Activated CD4-positive, alpha-beta T cell treated with anti-CD3 and anti-CD28 coated beads, Interleukin-2, amount 50 U/mL, for 24 hours (primary cell): ENCODE measurements around the gene KCNJ14.
A peak's percentile ranks its signal among the peaks of the same experiment; 100 is the strongest.

Source experiments
- DNase-seq, 2 donors: peaks; one replicate each; pipeline ENCODE4 v3.0.0-alpha.2; 2020; ENCODE audit warnings: low read depth in 1 of 2, low spot score in 1 of 2

The KCNJ14 gene

DNA sequence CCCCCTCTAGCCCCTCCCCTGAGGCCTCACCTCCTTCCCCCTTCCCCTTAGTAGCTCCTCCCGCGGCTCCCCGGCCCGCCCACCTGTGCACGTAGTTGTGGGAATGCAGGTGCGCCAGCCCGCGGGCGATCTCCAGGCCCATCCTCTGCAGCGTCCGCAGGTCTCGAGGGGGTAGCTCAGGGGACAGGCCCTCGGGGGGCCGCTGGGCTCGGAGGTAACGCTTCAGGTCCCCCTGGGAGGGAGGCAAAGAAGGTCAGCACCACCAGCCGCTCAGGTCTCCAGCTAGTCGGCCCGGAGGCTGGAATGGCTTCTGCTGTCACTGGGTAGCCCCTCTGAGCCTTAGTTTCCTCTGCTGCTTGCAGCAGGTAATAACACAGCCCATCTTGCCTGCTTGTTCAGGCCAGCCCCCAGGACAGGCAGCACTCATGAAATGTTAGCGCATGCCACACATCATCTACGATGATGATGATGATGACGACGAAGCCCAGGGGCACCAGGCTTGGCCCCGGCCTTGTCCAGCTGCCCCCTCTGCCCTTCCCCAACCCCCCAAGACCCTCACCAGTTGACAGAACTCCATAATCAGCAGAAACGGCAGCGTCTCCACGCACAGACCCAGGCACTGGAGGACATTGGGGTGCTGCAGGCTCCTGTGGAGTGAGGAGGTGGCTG is 47.1 kb downstream of the KCNJ14 start:
- DNase-seq: no peak

DNA sequence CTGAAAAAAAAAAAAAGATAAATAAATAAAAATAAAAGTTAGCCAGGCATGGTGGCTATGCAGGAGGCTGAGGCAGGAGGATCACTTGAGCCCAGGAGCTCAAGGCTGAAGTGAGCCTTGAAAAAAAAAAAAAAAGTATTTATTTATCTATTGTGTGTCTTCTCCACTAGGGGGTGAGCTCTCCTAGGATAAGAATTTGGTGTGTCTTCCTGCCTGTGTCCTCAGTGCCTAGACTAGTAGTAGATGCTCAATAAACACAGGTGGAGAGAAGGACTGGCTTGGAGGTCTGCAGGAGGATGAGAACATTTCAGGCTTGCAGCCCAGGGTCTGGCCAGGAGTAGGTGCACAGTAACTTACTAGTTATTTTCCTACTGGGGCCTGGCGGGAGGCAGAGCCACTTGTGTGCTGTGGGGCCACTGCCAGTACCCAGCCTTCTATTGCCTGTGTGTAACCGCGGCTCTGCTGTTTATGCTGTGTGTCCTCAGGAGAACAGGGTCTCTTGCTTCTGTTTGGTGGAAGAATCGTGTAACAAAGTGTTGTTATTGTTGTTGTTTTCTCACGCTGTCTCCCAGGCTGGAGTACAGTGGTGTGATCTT is 50.9 kb downstream of the KCNJ14 start:
- DNase-seq: no peak

DNA sequence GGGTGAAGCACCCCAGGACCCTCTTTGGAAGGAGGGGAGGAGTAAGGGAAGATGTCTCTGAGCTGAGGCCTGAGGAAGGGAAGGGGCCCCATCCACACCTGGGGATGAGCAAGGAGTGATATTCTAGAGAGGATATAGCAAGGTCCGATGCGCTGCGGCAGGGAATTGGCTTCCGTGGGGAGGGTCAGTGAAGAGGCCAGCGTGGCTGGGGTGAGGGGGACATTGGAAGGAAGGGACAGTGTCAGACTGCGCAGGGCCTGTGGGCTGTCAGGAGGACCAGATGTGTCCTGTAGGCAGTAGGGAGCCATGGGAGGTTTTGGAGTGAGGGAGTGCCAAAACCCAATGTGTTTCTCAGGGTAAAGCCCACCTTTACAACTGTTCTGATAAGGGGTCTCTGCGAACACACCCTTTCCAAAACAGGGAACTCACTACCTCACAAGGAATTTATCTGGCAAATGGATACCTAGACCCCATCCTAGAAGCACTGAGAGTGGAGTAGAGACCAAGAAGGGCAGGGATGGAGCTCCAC is 52.6 kb downstream of the KCNJ14 start:
- no peak for DNase-seq

DNA sequence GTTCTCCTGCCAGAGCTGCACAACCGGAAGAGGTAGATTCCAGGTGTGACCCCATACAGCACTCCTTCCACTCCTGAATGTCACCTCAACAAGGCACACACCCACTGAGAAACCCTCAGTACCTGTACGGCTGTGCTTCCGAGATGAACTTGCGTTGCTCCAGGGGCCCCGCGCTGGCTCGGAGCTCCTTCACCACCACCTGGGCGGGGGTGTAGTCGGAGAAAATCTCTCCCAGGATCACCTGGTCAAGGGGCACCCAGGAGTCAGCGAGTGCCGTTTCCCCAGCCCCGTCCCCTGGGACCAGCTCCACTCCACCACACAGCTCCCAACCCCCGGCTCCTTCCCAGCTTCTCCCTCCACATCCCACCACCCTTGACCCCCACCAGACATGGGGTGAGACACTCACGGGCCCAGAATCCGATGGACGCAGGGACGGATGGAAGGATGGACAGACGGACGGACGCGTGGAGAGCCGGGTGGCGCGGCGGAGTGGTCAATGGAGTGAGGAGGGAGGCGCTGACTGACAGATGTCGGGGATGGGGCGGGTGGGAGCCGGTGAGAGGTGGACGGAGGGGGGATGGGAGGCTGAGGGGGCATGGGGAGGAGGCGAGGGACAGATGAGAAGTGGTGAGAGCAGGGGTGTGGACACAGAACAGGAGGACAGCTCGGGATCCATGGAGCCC is 53.5 kb downstream of the KCNJ14 start:
- DNase-seq: no peak

DNA sequence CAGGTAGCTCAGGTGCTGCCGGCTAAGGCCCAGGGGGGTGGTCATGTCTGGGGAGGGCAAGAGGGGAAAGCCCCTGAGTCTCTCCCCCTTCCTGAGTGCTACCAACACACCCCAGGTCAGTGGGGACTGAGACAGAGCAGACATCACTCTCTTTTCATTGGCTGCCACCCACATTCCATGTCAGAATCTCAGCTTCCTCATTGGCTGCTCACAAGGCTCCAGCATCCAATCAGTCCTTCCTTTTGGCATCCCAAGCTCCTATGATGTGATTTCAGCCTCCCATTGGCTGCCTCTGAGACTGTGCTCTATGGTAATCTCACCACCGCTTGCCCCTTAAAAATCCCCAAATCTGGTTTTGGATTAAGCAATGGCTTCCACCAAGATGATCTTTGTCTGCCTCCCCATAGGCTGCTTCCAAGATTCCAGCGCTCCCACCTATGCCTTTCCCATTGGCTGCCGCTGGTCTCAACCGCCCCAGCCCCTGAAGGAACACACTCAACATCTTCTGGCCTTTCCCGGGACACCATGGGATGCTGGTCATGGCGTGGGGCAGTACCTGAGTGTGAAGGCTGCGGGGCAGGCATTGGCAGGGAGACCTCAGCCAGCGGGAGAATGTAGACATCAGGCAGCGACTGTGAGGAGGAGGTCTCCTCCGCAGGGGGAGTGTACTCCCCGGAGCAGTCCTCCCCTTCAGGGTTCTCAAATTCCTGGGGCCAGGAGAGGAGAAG is 54.3 kb downstream of the KCNJ14 start:
- no peak for DNase-seq

DNA sequence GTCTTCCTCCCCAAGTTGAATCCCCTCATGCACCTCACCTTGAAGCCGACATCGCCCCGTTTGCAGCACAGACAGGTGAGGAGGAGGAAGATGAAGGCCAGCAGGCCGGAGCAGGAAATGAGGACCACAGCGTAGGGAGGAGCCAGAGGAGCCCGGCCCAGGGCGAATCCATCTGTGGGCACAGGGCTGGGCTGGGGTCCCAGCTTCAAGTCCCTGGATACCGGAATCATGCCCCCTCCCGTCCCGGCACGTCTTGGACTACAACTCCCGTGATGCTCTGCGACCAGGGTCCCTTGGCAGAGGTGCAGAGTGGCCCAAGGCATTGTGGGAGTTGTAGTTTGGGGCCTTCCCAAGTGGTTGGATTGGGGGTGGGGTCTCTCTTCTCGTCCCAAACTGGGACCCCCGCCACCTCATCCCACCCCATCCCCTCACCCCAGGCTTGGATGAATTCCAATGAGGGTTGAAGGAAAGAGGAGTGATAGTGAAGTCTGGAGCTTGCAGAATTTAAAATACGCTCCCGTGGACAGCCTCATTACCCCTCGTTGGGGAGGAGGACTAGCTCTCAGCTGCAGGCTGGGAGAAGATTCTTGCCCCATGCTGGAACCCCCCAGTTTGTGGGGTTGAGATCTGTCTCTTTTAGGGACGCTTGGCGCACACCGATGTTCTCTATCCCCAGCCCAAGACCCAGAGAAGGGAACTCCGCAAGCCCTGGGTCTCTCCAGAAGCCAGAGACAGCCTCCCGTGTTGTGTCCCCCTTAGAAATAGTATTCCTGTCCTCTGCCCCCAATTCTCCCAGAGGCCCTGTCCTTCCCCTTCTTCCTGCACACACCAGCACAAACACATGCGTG is 55.3 kb downstream of the KCNJ14 start:
- DNase-seq: peak; percentile 55 to 73

DNA sequence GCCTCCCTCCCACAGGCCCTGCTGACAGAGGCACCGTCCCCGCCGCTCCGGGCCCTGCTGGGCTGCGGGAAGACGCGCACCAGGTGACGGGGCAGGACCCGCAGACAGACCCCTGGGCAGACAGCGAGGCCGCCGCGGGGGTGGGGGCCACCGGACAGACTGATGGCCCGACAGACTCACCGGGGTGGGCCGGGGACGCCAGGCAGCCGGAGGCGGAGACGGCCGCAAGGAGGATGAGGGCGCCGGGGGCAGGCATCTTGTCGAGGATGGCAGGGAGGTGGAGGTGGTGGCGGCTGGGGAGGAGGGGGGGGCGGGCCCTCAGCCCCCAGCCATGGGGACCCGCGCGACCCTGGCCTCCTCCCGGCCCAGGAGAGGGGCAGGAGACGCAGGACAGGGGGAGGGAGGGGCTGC is 56.0 kb downstream of the KCNJ14 start:
- DNase-seq: no peak

DNA sequence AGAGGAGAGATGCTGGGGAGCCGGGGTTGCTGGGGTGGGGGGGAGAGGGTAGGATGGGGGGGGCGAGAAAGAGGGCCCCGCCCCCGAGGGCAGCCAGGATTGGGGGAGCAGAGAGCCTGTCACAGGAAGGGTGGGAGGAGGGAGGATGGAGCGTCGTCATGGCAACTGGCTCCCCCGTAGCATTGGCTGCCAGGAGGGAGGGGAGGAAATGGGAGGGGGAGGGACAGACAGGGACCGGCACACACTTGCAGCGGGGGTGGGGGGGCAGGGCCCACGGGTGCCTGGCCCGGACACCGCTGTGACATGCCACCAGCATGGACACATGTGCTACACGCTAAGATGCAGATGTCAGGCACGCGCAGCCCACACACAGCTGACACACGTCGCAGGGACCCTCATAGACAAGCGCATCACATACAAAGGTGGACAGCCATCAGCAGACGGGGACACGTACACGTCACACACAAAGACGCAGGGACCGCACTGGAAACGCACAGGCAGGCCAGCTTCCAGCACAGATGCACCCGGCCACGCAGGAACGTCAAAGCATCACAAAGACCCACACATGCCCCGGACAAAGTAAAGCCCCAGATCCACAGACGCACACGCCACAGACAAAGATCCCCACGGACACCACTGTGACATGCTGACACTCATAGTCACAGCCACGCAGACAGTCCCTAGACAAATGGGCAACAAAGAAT is 56.6 kb downstream of the KCNJ14 start, which contains the start of gene LMTK3:
LMTK3 (minus strand) TSS at position 36 of the 704 bp plus-strand sequence. CDS start 259 bp downstream, outside the sequence.
- DNase-seq: peak in 1 of 2 donors; percentile 67

DNA sequence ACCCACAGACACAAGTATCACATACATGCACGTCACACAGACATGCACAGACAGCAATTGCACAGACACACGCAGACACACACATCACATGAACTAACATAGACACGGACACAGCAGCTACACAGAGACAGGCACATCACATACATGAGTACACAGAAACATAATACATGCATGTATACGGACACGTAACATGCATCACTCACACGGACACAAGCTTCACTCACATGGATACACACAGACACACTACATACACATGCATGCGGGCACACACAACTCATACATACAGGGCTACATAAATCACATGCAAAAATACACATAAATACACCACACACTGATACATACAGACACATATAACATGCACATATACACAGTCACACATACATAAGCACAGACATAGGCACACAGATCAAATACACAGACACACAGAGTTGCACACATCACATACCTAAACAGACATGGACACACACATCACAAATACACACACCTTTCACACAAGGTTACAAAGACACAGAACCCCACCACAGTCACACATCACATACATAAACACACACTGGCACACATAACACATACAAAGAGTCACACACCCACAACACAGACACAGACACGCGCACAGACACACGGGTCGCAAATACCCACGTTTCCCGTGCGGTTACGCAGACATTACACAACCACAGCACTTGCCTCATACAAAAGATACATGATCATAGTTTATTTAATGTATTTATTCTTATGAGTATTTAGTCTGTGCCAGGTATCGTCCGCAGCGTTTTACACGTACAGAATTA is 57.3 kb downstream of the KCNJ14 start:
- no peak for DNase-seq

DNA sequence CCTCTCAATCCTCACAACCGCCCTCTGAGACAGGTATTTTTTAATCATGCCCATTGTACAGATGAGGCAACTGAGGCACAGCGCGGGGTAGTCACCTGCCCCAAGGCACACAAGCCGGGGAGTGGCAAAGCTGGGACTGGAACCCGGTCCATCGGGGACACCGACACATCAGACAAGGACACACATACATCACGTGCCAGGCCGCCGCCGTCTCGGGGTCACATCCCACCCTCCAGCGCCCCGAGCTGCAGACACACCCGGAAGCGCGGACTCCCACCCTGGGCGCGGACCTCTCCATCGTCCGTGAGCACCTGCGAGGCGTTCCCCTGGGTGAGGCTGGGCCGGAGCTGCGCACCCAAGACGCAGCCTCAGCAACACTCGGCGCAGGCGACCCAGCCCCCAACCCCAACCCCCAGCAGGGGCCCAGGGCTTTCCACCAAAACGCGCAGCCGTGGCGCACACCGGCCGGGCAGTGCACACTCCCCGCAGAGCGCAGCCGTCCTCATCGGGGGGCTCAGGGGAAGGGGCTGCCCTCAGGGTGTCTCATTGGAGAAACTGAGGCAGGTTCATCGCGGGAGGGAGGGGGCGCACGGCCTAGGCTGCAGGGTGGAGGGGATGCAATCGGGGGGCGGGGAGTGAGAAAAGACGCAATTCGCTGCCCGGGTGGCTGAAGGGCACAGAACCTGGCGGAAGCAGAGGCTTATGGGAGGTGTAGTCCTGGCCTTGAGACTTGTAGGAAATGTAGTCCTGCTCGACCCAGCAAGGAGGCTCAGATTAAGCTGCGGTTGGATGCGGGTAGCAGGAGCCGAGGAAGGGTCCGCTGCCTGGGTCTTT is 58.1 kb downstream of the KCNJ14 start:
- peak; percentile 48 to 69 for DNase-seq

DNA sequence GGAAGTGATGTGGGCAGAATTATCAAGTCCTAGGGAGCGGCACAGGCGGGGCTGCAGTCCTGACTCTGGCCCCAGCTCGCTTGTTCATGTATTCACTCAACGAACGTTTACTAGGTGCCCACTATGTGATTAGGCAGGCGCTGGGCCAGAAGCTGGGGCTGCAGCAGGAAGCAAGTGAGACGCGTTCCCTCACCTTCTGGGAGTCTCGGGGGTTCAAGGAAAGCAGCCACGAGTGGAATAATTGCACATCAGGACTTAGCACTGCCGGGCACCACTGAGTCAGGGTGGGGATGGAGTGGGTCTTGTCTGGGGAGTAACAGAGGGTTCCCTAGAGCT is 58.7 kb downstream of the KCNJ14 start:
- no peak for DNase-seq

DNA sequence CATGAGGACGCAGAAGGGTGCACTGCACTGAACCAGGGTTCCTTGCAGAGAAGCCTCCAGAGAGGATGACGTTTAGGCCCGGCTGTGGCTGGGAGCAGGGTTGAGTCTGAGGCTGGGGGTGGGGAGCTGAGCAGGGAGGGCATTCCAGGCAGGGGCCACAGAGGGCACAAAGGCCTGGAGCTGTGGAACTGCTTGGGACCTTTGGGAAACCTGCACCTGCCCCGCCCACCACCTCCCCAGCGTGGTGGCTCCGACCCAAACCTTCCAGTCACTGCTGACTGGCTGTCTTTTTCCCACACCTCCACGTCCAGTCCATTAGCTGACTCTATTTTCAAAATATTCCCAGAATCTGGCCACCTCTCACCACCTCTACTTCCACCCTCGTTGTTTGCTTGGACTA is 61.2 kb downstream of the KCNJ14 start:
- no peak for DNase-seq
